HL-60/S4 treated with phorbol 12-myristate 13-acetate at 8.2 ng/mL for 4 days and 3 days (cell line): ENCODE data around the gene STYXL1.

Source experiments
- in situ Hi-C: fragments of 300-500 bp; cut with MboI; formaldehyde crosslinking; loops from 2 replicates; pipeline ENCODE4 v1.15.0; 2022; ENCODE audit warnings: low sequenced_read_pairs

The STYXL1 gene

DNA sequence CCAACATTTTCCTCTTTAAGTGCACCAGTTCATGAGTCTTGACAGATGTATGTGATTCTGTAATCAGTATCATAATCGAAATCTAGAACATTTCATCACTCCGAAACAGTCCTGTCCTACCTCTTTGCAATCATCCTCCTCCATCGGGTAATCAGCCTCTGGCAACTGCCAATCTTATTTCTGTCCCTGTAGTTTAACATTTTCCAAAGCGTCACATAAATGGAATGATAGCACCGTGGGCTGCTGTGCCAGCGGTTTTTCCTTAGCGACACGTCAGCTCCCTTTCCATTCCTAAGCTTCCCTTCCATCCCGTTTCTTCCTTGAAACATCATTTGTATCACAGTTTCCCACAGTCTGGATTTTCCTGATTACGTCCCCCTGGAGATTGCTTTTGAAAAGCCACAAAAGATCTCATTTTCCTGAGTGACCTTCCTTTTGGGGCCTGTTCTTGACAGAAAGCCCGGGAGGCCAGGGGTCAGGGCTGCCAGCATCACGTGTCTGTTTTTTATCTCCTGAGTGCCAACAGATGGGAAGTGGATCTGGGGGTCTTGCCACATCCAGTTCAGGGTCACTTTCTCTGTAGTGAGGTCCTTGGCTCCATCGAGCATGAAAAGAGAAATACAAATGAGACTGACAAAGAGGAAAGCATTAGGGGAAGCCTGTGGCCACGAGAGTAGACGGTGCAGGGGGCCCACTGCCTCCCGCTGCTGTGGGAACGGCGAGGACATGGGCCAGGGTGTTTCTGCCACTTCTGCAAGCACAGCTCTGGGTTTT lies 85.0 kb downstream of the STYXL1 start:
- in situ Hi-C loops, result no loop called here

DNA sequence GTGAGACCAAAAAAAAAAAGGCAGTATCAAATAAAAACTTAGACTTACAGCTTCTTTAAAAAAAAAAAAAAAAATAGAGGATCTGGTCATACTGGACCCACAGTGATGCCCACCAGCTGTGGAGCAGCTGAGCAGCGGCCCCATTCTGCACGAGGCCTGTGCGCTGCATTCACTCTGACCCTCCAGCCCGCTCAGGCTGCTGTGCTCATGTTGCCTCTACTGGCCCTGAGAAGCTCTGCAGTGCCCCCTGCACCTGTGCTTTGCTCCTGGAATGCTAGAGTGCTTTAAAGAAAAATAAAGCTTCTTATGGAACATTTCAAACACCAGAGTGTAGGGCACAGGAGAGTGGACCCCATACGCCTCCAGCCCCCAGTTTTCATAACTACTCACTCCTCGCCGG lies 86.6 kb downstream of the STYXL1 start:
- in situ Hi-C loops, result no loop called here

DNA sequence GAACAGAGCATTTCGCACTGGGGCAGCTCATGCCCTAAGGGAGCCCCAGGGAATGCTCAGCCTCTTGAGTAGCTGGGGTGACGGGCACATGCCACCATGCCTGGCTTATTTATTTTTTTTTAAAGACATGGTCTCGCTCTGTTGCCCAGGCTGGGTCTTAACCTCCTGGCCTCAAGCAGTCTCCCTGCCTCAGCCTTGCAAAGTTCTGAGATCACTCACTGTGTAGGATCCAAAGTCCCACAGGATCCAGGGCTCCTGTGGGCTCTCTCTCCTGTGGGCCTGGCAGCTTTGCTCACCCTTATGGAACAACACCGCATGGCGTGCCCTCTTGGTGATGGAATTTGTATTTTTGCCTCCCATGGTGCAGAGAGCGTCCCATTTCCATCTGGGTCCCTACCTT lies 87.4 kb downstream of the STYXL1 start:
- in situ Hi-C loops, result no loop called here

DNA sequence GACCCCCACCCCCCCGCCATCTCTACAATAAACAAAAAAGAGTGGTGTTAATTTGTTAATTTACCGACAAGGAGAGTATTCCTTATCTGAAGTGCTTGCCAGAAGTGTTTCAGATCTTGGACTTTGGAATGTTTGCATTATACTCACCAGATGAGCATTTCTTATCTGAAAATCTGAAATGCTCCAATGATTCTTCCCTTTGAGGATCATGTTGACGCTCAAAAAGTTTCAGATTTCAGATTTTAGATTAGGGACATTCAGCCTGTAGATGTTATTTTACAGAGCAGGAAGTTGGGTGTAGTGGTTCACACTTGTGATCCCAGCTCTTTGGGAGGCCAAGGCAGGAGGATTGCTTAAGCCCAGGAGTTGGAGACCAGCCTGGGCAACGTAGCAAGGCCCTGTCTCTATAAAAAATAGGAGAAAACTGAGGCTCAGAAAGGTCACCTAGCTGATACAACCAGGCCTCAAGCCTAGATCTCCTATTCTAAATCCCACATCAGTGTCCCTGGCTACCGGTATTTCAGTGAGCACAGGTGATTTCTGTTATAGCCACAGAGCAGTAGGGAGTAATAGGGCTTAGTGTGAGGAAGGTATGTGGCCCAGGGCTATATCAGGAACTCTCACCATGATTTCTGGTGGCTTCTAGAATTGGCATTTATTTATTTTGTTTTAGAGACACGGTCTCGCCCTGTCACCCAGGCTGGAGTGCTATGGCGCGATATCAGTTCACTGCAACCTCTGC lies 88.8 kb downstream of the STYXL1 start:
- in situ Hi-C loops, result no loop called here

DNA sequence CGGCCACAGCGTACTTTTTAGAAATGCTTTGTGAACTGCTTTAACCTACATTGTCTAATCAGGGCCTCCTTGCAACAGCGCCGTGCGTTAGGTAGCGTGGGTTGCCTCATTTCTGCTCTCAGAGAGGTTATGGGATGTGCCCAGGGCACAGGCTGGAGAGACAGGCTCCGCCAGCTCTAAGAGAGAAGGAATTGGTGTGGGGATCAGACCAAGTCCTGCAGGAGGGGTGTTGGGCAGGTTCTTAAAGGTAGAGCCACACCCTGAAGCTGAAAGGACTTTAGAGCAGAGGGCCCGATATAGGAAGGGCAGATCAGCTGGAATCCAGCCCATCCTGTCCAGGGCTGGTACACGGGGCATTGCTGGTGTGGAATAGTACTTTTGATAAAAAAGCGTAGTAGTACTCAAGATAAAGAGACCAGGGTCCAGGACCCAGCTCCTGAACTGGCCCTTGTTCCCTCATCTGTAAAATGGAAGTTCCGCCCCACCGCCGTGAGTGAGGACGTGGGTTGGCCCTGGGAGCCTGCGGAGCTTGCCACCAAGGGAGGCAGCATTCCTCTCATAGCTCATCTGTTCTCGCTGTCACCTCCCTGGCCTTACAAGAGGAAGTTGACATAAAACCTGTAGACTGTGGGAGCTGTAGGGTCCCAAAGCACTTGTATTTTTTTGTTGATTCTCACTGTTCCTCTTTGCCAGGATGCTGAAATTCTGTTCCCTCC lies 90.6 kb downstream of the STYXL1 start:
- in situ Hi-C loops, result no loop called here

DNA sequence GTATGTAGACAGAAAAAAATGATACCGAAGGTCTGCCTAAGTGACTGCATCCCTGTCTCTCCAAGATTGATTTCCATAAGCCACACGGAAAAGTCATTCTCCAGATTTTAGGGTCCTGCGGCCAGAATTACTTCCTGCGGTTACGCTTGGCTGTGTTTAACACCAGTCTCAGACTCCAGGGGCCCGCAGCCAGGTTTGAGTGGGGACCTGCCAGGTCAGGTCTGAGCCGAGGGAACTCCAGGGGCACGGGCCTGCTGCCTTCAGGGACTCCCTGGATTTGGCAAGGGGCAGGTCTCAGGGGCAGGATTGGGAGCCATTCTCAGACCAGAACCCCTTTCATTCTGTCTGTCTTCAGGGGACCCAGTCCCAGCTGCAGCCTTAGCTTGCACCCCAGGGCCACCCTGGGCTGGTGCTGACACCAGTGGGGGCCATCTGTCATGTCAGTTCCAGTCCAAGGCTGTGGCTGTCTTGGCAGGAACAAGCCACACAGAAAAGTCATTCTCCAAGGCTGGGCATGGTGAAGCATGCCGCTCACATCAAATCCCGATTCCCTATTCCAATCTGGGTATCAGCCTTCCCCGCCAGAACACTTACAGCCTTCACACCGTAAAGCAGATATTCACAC lies 92.4 kb downstream of the STYXL1 start:
- in situ Hi-C loops, result no loop called here

DNA sequence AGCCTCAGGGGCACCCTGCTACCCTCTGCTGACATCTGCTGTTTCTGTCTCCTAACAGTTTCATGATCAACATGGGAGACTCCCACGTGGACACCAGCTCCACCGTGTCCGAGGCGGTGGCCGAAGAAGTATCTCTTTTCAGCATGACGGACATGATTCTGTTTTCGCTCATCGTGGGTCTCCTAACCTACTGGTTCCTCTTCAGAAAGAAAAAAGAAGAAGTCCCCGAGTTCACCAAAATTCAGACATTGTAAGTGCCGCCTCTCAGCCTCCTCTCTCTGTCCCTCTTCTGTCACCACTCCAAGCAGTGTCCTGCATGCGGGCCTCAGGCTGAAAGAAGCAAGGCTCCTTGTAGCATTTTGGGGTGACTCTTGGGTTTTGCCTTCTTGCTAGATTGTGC lies 93.9 kb downstream of the STYXL1 start:
- in situ Hi-C loops, result no loop called here

DNA sequence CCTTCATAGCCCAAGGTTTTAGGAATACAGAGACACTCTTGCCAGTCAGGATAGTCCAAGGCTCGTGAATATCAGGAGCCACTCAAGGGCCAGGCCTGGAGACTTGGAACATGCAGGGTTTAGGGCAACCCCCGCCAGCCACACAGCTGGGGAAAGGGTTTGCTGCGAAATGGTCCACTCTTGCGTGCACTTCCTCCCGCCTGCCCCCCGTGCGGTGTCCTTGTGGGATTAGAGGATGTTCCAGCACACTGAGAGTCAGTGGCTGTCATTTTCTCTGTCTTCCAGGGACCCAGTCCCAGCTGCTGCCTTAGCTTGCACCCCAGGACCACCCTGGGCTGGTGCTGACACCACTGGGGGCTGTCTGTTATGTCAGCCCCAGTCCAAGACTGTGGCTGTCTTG lies 94.4 kb downstream of the STYXL1 start:
- in situ Hi-C loops, result no loop called here

DNA sequence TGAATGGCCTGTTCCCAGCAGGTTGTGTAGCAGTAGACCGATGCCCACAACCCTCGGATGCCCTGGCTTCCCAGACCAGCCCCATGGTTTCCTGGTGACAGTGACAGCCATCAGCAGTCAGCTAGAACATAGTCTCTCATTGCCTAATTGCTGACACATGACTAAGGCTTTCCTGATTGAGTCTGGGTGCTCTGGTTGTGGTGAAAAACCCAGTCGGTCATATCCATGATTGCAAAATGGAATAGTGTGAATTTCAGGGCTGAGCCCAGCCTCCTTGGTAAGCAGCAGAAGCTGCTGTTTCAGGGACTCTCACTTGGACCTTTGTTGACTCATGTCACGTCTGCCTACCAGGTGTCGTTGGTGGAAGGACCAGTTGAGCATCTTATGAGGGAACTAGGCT lies 96.3 kb downstream of the STYXL1 start:
- in situ Hi-C loops, result no loop called here

DNA sequence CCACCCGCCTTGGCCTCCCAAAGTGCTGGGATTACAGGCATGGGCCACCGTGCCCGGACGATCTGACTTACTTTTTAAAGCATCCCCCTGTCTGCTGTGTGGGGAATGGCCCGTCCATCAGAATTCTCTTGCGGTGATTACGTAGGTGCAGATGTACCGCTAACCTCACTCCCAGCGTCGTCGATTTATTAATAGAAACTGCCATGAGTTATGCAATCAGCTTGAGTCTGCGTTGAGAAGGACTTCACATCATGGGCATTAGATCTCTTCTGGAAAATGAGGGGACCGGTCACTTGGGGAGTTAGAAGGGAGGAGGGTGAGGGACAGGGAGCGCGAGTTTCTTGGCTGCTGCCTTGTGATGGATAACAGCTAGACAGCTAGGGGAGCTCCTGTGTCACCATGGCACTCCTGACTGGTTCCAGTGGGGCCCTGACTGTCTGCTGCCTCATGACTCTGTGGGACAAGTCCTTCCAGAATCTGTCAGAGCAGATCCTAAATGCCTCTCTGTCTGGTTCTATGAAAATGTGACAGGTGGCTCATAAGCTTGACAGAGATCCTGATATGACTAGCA lies 97.6 kb downstream of the STYXL1 start:
- in situ Hi-C loops, result no loop called here

DNA sequence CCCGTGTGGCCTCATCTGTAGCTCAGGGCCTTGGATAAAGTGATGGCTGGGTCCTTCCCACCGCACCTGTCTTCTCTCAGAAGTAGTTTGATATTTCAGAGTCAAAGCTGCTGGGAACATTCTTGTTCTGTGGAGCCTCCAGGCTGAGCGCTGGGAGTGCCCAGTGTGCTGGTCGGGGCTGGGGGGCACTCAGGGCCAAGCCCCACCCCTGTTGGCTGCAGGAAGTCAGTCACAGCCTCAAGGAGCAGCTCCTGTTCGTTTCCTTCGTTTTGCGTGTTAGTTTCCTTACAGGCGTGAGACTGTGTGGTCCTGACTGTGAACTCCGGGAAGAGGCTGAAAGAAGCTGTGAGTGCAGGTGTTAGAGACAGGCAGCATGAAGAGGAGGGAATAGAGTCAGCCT lies 99.6 kb downstream of the STYXL1 start:
- in situ Hi-C loops, result no loop called here
